Esophagus squamous epithelium (tissue), 5 donors: ENCODE data around the gene NPPB. TPM values are rescaled to one million over a fixed set of nuclear protein-coding genes. Genes with fewer than 3 reads are reported as not detected.

Source experiments
- DNase-seq: peaks from one replicate; lab custom pipeline; 2025; lab: John Stamatoyannopoulos, UW
- H3K27ac ChIP-seq, 4 donors: fragments of 200-600 bp; sonication (generic); one replicate each; pipeline ENCODE4 v1.5.1; 2016 to 2019; ENCODE audit warnings: mild to moderate bottlenecking in 1 of 4
- H3K27me3 ChIP-seq, 4 donors: fragments of 200-600 bp; sonication (generic); 1 replicate in 3 of 4; 2 replicates in 1 of 4; pipeline versions ENCODE4 v1.5.1 to v1.6.0; 2017 to 2021; ENCODE audit warnings: antibody characterized with exemption in 1 of 4
- H3K36me3 ChIP-seq, 3 donors: fragments of 200-600 bp; sonication (generic); one replicate each; pipeline ENCODE4 v1.5.1; 2016 to 2019
- H3K4me1 ChIP-seq, 3 donors: fragments of 200-600 bp; sonication (generic); one replicate each; pipeline ENCODE4 v1.5.1; 2017 to 2019
- H3K4me3 ChIP-seq, 4 donors: fragments of 200-600 bp; sonication (generic); 1 replicate in 3 of 4; 2 replicates in 1 of 4; pipeline ENCODE4 v1.5.1; 2016 to 2019; ENCODE audit warnings: mild to moderate bottlenecking in 2 of 4, moderate library complexity in 1 of 4
- H3K9me3 ChIP-seq, 3 donors: fragments of 200-600 bp; sonication (generic); one replicate each; pipeline ENCODE4 v1.5.1; 2016 to 2019
- POLR2A ChIP-seq, 4 donors: fragments of 450-650 bp; IDR thresholded peaks; one replicate each; pipeline ENCODE4 v1.6.1; 2017; ENCODE audit warnings: antibody characterized with exemption in 4 of 4, mild to moderate bottlenecking in 4 of 4, moderate library complexity in 3 of 4
- WGBS, 2 donors: methylation state at CpG; one replicate each; pipeline ENCODE4 v1.1.5; 2018; 5-methylcytosine and 5-hydroxymethylcytosine counted together
- intact Hi-C: fragments of 100-400 bp; cut with DNase I; formaldehyde crosslinking; loops from one replicate; pipeline ENCODE4 v1.15.0; 2022
- total RNA-seq, 4 donors: library from RNA; depleted of rRNA; stranded (reverse); fragments of >200 nt; gene quantifications; one replicate each; pipeline ENCODE4 v1.1.0, GENCODE V29; 2016
- TF ChIP-seq, protein P1 (sequence below), 6 experiments: fragments of 450-650 bp in 4 of 6; fragments of 200-600 bp in 2 of 6; sonication (generic) in 2 of 6; IDR thresholded peaks; one replicate each; pipeline ENCODE4 v1.5.1; 2016 to 2019; ENCODE audit warnings: antibody characterized with exemption in 6 of 6, mild to moderate bottlenecking in 4 of 6, moderate library complexity in 4 of 6
- donor health status: DM: yes; HTN: yes; CAD: no.

Gene NPPB
- total RNA-seq, 4 donors from 2014 or later: not detected

DNA sequence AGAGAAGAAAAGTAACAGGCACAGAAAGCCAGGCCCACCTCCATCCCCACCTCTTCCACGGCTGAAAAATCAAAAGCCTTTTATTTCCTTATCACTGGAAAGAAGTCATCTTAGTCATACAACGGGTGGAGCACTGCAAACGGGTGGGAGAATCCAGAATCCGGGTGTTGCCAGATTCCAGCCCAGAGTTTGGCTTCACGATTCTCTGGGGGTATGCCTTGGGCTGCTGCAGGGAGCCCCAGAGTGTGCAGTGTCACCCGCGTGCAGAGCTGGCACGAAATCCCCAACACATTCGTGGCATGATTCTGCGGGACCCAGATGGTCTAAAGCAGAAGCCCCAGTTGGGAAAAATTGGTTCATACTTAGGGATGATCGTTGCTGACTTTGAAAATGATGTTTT lies 8.6 kb downstream of the NPPB start:
- 45 to 54% methylated on average over 4 to 11 of the region's 11 CpGs for WGBS, 2 donors
- DNase-seq: no peak
- H3K9me3 ChIP-seq: no peaks in the 10 kb centered on the region
- TF ChIP-seq, protein P1, sequence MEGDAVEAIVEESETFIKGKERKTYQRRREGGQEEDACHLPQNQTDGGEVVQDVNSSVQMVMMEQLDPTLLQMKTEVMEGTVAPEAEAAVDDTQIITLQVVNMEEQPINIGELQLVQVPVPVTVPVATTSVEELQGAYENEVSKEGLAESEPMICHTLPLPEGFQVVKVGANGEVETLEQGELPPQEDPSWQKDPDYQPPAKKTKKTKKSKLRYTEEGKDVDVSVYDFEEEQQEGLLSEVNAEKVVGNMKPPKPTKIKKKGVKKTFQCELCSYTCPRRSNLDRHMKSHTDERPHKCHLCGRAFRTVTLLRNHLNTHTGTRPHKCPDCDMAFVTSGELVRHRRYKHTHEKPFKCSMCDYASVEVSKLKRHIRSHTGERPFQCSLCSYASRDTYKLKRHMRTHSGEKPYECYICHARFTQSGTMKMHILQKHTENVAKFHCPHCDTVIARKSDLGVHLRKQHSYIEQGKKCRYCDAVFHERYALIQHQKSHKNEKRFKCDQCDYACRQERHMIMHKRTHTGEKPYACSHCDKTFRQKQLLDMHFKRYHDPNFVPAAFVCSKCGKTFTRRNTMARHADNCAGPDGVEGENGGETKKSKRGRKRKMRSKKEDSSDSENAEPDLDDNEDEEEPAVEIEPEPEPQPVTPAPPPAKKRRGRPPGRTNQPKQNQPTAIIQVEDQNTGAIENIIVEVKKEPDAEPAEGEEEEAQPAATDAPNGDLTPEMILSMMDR (IDR thresholded peaks at IDR 0.05): no peak
- no peak for TF ChIP-seq POLR2A (IDR thresholded peaks at IDR 0.05)
- H3K36me3 ChIP-seq: peaks cover 0 to 25% (median 0%) of the 10 kb centered on the region in 3 donors
- H3K27ac ChIP-seq: no peak overlapping the region
- H3K4me3 ChIP-seq: no peak overlapping the region
- H3K27me3 ChIP-seq: peaks cover 0 to 31% (median 0%) of the 10 kb centered on the region in 4 donors
- intact Hi-C loops: no loop called here
- no peaks in the 10 kb centered on the region for H3K4me1 ChIP-seq

DNA sequence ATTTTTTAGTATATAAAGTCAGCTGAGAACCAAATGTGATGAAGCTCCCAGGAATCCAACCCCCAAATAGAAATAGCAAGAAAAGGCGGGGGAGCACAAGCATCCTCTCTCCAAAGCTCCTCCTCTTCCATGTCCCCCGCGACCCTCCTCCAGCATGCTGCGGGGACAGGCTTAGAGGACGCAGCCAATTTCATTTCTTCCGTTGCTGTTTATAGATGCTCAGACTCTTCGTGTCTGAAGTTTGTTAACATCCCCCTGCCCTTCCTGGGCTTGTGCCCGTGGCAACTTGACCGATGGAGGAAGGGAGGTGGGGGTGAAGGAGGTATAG lies 10.4 kb downstream of the NPPB start:
- TF ChIP-seq, protein P1 (IDR thresholded peaks at IDR 0.05): no peak
- no peak for TF ChIP-seq POLR2A (IDR thresholded peaks at IDR 0.05)
- H3K36me3 ChIP-seq: peaks cover 0 to 42% (median 0%) of the 10 kb centered on the region in 3 donors
- H3K9me3 ChIP-seq: no peaks in the 10 kb centered on the region
- no peak overlapping the region for H3K4me3 ChIP-seq
- peaks cover 0 to 17% (median 0%) of the 10 kb centered on the region in 4 donors for H3K27me3 ChIP-seq
- WGBS, 2 donors: 59 to 64% methylated on average over 5 to 7 of the region's 9 CpGs
- no peaks in the 10 kb centered on the region for H3K4me1 ChIP-seq
- intact Hi-C loops: loop anchor here (10.0 kb wide), 1 partner anchor 46 kb away; no protein-coding TSS in a partner anchor
- no peak for DNase-seq
- H3K27ac ChIP-seq: no peak overlapping the region

DNA sequence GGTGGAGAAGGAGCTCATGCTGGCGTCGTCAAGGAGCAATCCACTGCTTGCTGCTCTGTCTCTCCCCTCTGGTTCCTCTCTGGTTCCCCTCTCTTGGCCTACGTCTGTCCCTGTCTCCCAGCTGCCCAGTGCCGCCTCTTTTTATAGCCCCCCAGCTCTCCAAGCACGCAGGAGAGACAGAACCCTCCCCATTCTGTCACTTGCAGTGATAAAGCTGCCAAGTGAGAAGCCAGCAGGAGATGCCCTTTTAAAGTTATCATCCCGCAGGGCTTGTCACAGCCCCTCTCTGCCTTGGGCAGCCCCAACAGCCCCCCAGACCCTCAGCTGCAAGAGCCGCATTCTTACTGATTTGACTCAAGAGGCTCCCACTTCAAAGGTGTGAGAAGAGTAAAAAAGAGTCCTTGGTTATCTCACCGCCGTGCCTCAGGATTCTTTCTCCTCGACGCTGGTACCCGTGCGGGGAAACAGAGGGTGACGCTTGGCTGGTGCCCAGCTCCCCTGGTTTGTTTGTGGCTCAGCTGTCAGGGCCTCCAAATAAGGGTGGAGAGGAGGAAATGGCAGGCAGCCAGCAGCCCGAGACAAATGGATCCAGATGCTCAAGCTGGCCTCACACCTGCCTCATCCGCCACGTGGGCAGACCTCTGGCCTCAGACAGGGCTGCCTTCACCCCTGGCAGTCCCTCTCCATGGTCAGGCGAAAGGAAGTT lies 10.9 kb downstream of the NPPB start, which contains the start of gene NPPA:
NPPA (minus strand) TSS at position 117 of the 706 bp plus-strand sequence; CDS start at position 18, 99 bp downstream.
- peaks cover 0 to 12% (median 0%) of the 10 kb centered on the region in 4 donors for H3K27me3 ChIP-seq
- intact Hi-C loops: loop anchor here (10.0 kb wide), 1 partner anchor 47 kb away; no protein-coding TSS in a partner anchor
- WGBS, 2 donors: 59 to 70% methylated on average over 11 to 15 of the region's 18 CpGs
- no peak within 1 kb of the TSS for H3K27ac ChIP-seq
- H3K9me3 ChIP-seq: no peaks in the 10 kb centered on the region
- H3K4me1 ChIP-seq: no peaks in the 10 kb centered on the region
- H3K36me3 ChIP-seq: peaks cover 0 to 47% (median 0%) of the 10 kb centered on the region in 3 donors
- no peak for TF ChIP-seq POLR2A (IDR thresholded peaks at IDR 0.05)
- TF ChIP-seq, protein P1 (IDR thresholded peaks at IDR 0.05): no peak
- DNase-seq: no peak
- no peak within 1 kb of the TSS for H3K4me3 ChIP-seq

DNA sequence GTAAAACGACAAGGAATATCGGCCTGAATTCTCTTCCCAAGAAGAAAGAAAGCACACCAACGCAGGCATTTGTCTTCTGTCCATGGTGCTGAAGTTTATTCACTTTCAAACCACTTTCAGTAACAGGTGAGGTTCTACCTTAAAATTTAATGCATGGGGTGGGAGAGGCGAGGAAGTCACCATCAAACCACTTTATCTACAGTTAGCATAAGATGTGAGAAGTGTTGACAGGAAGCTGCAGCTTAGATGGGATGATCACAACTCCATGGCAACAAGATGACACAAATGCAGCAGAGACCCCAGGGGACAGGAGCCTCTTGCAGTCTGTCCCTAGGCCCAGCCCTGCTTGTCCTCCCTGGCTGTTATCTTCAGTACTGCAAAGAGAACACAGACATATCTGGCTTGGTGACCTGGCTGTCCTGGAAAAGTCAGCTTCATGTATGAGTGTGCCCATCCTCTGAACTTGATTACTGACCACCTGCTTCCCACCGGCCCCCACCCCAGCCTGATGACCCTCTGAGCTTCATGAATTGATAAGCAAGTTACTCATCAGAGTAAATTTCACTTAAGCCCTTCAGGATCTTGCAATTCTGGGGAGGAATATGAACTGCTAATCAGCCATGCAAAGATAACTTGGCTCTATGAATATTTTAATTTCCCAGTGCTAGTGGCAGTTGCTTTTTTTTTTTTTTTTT lies 13.0 kb downstream of the NPPB start:
- Histone ChIP-seq H3K9me3 (no peaks in the 10 kb centered on the region), H3K27ac (no peak overlapping the region), H3K27me3 (peaks cover 0 to 4% (median 0%) of the 10 kb centered on the region in 4 donors), H3K36me3 (peaks cover 8 to 68% (median 16%) of the 10 kb centered on the region in 3 donors), H3K4me1 (no peaks in the 10 kb centered on the region), H3K4me3 (no peak overlapping the region)
- DNase-seq: no peak
- intact Hi-C loops: loop anchor here (10.0 kb wide), 1 partner anchor 49 kb away; no protein-coding TSS in a partner anchor
- TF ChIP-seq, protein P1 (IDR thresholded peaks at IDR 0.05): no peak
- no peak for TF ChIP-seq POLR2A (IDR thresholded peaks at IDR 0.05)
- 61 to 64% methylated on average over 5 of the region's 5 CpGs for WGBS, 2 donors
